H7 (cell line): ENCODE results near the gene PTPRT. TPM values are rescaled to one million over a fixed set of nuclear protein-coding genes. Genes with fewer than 3 reads are reported as not detected.

ENCODE experiments used
- DNase-seq: peaks from one replicate; pipeline ENCODE4 v3.0.0; 2012
- H3K27me3 ChIP-seq: 2 replicates; pipeline ENCODE4 v1.6.0; 2011; ENCODE audit warnings: mild to moderate bottlenecking, low read length; ENCODE audit not compliant: control insufficient read depth, insufficient read depth
- H3K36me3 ChIP-seq: replicated peaks from 2 replicates; pipeline ENCODE4 v1.5.1; 2011; ENCODE audit warnings: low read length; ENCODE audit not compliant: control insufficient read depth, insufficient read depth
- H3K4me3 ChIP-seq: 2 replicates; pipeline ENCODE4 v1.5.1; 2011; ENCODE audit warnings: low read depth, mild to moderate bottlenecking, control low read depth, low read length, moderate library complexity; ENCODE audit not compliant: insufficient read depth
- total RNA-seq: library from RNA; depleted of rRNA; stranded (reverse); fragments of >200 nt; shearing (Covaris generic); gene quantifications from 2 replicates; pipeline ENCODE4 v1.2.3, GENCODE V29; 2014

Gene PTPRT
- total RNA-seq, 1 experiment from 2014 or later: 0.07 TPM

- no peaks in the 10 kb centered on the region for H3K36me3 ChIP-seq
- no peaks in the 10 kb centered on the region for H3K27me3 ChIP-seq
- H3K4me3 ChIP-seq: no peak overlapping the region
- no peak for DNase-seq
These were observed 381.8 kb downstream of the PTPRT start for GRCh38 chr20:42807876-42808275.

GRCh38 chr20:42795111-42795695 is 394.5 kb downstream of the PTPRT start:
- Histone ChIP-seq H3K36me3 (no peaks in the 10 kb centered on the region), H3K27me3 (no peaks in the 10 kb centered on the region), H3K4me3 (no peak overlapping the region)
- DNase-seq: no peak

- H3K36me3 ChIP-seq: no peaks in the 10 kb centered on the region
- no peak for DNase-seq
- H3K4me3 ChIP-seq: no peak overlapping the region
- H3K27me3 ChIP-seq: no peaks in the 10 kb centered on the region
These were observed 397.7 kb downstream of the PTPRT start for GRCh38 chr20:42792052-42792451.

- Histone ChIP-seq H3K27me3 (no peaks in the 10 kb centered on the region), H3K36me3 (no peaks in the 10 kb centered on the region), H3K4me3 (no peak overlapping the region)
- DNase-seq: no peak
These were observed 399.6 kb downstream of the PTPRT start for GRCh38 chr20:42790111-42790510.

- Histone ChIP-seq H3K36me3 (no peaks in the 10 kb centered on the region), H3K27me3 (no peaks in the 10 kb centered on the region), H3K4me3 (no peak overlapping the region)
- no peak for DNase-seq
These were observed 401.0 kb downstream of the PTPRT start for GRCh38 chr20:42788707-42789106.

- Histone ChIP-seq H3K27me3 (no peaks in the 10 kb centered on the region), H3K4me3 (no peak overlapping the region), H3K36me3 (no peaks in the 10 kb centered on the region)
- DNase-seq: no peak
These were observed 404.7 kb downstream of the PTPRT start for GRCh38 chr20:42785041-42785440.

GRCh38 chr20:42779216-42779615 is 410.5 kb downstream of the PTPRT start:
- no peak for DNase-seq
- Histone ChIP-seq H3K36me3 (no peaks in the 10 kb centered on the region), H3K27me3 (no peaks in the 10 kb centered on the region), H3K4me3 (no peak overlapping the region)

- Histone ChIP-seq H3K4me3 (no peak overlapping the region), H3K36me3 (no peaks in the 10 kb centered on the region), H3K27me3 (no peaks in the 10 kb centered on the region)
- DNase-seq: no peak
These were observed 413.8 kb downstream of the PTPRT start for GRCh38 chr20:42775866-42776265.

GRCh38 chr20:42775037-42775436 is 414.7 kb downstream of the PTPRT start:
- Histone ChIP-seq H3K27me3 (no peaks in the 10 kb centered on the region), H3K4me3 (no peak overlapping the region), H3K36me3 (no peaks in the 10 kb centered on the region)
- DNase-seq: no peak

GRCh38 chr20:42763015-42763414 is 426.7 kb downstream of the PTPRT start:
- Histone ChIP-seq H3K4me3 (no peak overlapping the region), H3K36me3 (no peaks in the 10 kb centered on the region)

GRCh38 chr20:42756991-42757390 is 432.7 kb downstream of the PTPRT start:
- Histone ChIP-seq H3K27me3 (no peaks in the 10 kb centered on the region), H3K4me3 (no peak overlapping the region), H3K36me3 (no peaks in the 10 kb centered on the region)
- DNase-seq: no peak

More at GRCh38 chr20:42763015-42763414, 426.7 kb downstream of the PTPRT start:
- no peaks in the 10 kb centered on the region for H3K27me3 ChIP-seq
- DNase-seq: no peak

GRCh38 chr20:42754706-42755105 is 435.0 kb downstream of the PTPRT start:
- H3K4me3 ChIP-seq: no peak overlapping the region
- H3K27me3 ChIP-seq: no peaks in the 10 kb centered on the region
- DNase-seq: no peak
- H3K36me3 ChIP-seq: no peaks in the 10 kb centered on the region

GRCh38 chr20:42752620-42753019 is 437.1 kb downstream of the PTPRT start:
- DNase-seq: no peak
- H3K4me3 ChIP-seq: no peak overlapping the region
- no peaks in the 10 kb centered on the region for H3K36me3 ChIP-seq

GRCh38 chr20:42749556-42749955 is 440.1 kb downstream of the PTPRT start:
- peaks cover 1% of the 10 kb centered on the region; the same call in 1 of the 2 replicates for H3K27me3 ChIP-seq
- DNase-seq: no peak
- no peaks in the 10 kb centered on the region for H3K36me3 ChIP-seq
- no peak overlapping the region for H3K4me3 ChIP-seq

More at GRCh38 chr20:42752620-42753019, 437.1 kb downstream of the PTPRT start:
- peaks cover 1% of the 10 kb centered on the region; the same call in 1 of the 2 replicates for H3K27me3 ChIP-seq

GRCh38 chr20:42747765-42748411 is 441.8 kb downstream of the PTPRT start:
- Histone ChIP-seq H3K27me3 (peaks cover 1% of the 10 kb centered on the region; the same call in 1 of the 2 replicates), H3K4me3 (no peak overlapping the region), H3K36me3 (no peaks in the 10 kb centered on the region)
- no peak for DNase-seq
